HT1080 (cell line): ENCODE measurements around the gene MBNL2. TPM values are rescaled to one million over a fixed set of nuclear protein-coding genes. Genes with fewer than 3 reads are reported as not detected.

Source experiments
- DNase-seq: peaks from one replicate; pipeline ENCODE4 v3.0.0-alpha.2; 2015; ENCODE audit warnings: low read depth
- total RNA-seq: library from RNA; depleted of rRNA; stranded (reverse); fragments of >200 nt; shearing (Covaris generic); gene quantifications from 2 replicates; pipeline ENCODE4 v1.2.3, GENCODE V29; 2014

Gene MBNL2
- total RNA-seq, 1 experiment from 2014 or later, result 19.4 TPM

- DNase-seq, result no peak
These were observed 186.8 kb downstream of the MBNL2 start for GRCh38 chr13:97408938-97409337.

GRCh38 chr13:97411984-97412383, 189.9 kb downstream of the MBNL2 start:
- DNase-seq, result no peak

- DNase-seq, result no peak
These were observed 191.6 kb downstream of the MBNL2 start for GRCh38 chr13:97413694-97414093.

- DNase-seq, result no peak
These were observed 192.3 kb downstream of the MBNL2 start for GRCh38 chr13:97414392-97414791.

- DNase-seq, result no peak
These were observed 195.6 kb downstream of the MBNL2 start for GRCh38 chr13:97417698-97418097.

- DNase-seq, result peak; percentile 11
These were observed 200.3 kb downstream of the MBNL2 start for GRCh38 chr13:97422118-97423054.

GRCh38 chr13:97423300-97424045, 201.3 kb downstream of the MBNL2 start:
- no peak for DNase-seq

- no peak for DNase-seq
These were observed 203.5 kb downstream of the MBNL2 start for GRCh38 chr13:97425590-97425989.

- DNase-seq, result no peak
These were observed 204.6 kb downstream of the MBNL2 start for GRCh38 chr13:97426695-97427094.

GRCh38 chr13:97429681-97430081, 207.5 kb downstream of the MBNL2 start:
- DNase-seq, result peak; percentile 28

GRCh38 chr13:97430296-97430695, 208.2 kb downstream of the MBNL2 start:
- no peak for DNase-seq

- no peak for DNase-seq
These were observed 209.1 kb downstream of the MBNL2 start for GRCh38 chr13:97431171-97431764.

- DNase-seq, result no peak
These were observed 210.2 kb downstream of the MBNL2 start for GRCh38 chr13:97432232-97432916.

GRCh38 chr13:97432917-97433726, 211.0 kb downstream of the MBNL2 start:
- peak; percentile 100 for DNase-seq

GRCh38 chr13:97433727-97434396, 211.7 kb downstream of the MBNL2 start, which contains the start of gene RAP2A:
TSS of gene RAP2A (plus strand) at chr13:97434169. CDS start at chr13:97434471, 302 bp downstream.
- DNase-seq, result peak; percentile 81

- DNase-seq, result peak; percentile 39
These were observed 212.5 kb downstream of the MBNL2 start for GRCh38 chr13:97434397-97435201.

- no peak for DNase-seq
These were observed 213.2 kb downstream of the MBNL2 start for GRCh38 chr13:97435323-97435722.

- no peak for DNase-seq
These were observed 213.7 kb downstream of the MBNL2 start for GRCh38 chr13:97435794-97436193.

- no peak for DNase-seq
These were observed 214.7 kb downstream of the MBNL2 start for GRCh38 chr13:97436845-97437244.
